HG02938 (cell line): ENCODE measurements around the gene ESRRA.
A peak's percentile ranks its signal among the peaks of the same experiment; 100 is the strongest.
"Not testable (repeated sequence)": the region's sequence is repeated elsewhere in the genome, so short reads cannot be mapped to it uniquely, and the experiment has no call there.

Source experiments
- ATAC-seq: cut with Tn5 transposase; IDR thresholded peaks from one replicate; pipeline ENCODE4 v1.9.1; 2021; ENCODE audit warnings: mild to moderate bottlenecking, moderate library complexity; ENCODE audit not compliant: unreplicated experiment

ESRRA gene

DNA sequence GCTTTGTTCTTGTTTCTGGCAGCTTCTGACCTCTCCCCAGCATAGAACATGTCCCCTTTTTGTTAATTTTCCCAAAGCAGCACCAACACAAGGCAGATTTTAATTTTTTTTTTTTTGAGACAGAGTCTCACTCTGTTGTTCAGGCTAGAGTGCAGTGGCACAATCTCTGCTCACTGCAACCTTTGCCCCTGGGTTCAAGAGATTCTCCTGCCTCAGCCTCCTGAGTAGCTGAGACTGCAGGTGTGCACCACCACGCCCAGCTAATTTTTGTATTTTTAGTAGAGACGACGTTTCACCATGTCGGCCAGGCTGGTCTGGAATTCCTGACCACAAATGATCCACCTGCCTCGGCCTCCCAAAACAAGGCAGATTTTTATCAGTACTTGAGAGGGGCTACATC lies 2.5 kb downstream of the ESRRA start:
- not testable (repeated sequence) for ATAC-seq

DNA sequence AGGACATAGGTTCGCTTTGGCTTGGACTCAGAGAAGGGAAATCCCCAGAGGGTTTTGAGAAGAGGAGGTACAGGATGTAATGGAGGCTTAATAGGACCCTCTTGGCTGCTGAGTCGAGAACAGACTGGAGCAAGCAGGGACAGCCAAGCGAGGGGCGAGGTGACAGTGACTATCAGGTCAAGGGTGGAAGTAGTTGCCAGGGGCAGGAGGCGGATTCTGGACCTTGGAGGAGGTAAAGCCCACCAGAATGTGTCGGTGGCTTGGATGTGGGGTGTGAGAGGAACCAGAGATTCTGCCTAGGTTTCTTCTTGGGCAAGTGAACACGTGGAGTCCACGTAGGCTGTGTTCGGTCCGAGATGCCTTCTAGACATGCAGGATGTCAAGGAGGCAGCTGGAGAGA lies 7.6 kb downstream of the ESRRA start:
- ATAC-seq: no peak

DNA sequence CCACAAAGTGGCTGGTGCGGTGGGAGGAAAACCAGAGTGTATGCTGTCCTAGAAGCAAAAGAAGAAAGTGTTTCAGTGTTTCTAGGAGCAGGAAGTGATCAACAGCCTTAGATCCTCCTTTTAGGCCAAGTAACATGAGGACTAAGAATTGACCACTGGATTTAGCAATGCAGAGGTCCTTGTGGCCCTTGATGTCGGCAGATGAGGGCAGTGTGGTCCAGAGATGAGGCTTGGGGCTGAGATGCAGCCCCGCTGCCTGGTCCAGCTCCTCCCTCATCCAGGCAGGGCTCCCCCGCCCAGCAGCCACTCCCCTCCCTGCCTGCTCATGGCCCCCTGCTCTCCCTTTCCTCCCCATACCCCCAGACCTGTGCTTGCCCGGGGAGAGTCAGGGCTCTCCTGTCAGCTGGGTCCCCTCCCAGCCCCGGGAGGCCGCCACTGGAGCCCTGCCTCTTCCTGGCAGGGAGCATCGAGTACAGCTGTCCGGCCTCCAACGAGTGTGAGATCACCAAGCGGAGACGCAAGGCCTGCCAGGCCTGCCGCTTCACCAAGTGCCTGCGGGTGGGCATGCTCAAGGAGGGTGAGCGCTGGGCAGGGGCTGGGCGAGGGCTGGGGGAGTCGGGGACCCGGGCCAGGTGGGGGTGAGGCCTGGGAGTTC lies 8.3 kb downstream of the ESRRA start:
- no peak for ATAC-seq

DNA sequence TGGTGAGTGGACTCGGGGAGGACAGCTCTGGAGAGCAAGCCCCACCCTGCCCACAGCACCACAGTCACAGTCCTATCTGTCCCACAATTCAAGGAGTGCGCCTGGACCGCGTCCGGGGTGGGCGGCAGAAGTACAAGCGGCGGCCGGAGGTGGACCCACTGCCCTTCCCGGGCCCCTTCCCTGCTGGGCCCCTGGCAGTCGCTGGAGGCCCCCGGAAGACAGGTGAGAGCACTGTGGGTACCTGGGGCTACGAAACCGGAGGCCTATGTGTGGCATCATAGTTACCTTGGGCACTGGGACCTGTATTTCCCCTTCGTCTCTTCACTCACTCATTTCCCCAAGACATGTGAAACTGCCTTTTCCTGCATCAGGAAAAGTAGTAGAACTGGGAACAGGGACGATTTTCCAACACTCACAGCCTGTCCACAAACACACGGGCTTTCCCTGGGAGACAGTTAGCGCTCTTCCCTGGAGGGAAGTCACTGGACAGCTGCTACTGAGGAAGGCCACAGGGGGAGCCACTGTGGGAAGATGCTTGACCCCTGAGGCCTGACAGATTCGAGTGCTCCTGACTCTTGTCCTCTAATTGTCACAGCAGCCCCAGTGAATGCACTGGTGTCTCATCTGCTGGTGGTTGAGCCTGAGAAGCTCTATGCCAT lies 9.0 kb downstream of the ESRRA start:
- ATAC-seq: no peak

DNA sequence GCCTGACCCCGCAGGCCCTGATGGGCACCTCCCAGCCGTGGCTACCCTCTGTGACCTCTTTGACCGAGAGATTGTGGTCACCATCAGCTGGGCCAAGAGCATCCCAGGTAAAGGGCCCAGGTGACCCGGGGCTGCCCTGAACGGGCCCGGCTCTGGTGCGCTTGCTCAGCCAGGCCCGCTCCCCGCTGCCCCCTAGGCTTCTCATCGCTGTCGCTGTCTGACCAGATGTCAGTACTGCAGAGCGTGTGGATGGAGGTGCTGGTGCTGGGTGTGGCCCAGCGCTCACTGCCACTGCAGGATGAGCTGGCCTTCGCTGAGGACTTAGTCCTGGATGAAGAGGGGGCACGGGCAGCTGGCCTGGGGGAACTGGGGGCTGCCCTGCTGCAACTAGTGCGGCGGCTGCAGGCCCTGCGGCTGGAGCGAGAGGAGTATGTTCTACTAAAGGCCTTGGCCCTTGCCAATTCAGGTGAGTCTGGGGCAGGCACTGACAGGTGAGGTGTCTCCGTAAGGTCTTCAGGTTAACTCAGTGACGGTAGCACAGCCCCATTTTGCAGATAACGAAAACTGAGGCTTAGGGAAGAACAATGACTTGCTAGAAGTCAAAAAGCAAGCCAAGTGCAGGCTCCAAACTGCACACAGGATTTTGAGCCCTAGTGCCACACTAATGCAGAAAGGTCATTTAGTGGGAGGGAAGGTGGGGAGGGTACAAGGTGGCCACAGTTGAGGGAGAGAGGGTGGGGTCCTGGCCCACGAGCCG lies 9.7 kb downstream of the ESRRA start:
- ATAC-seq: no peak

DNA sequence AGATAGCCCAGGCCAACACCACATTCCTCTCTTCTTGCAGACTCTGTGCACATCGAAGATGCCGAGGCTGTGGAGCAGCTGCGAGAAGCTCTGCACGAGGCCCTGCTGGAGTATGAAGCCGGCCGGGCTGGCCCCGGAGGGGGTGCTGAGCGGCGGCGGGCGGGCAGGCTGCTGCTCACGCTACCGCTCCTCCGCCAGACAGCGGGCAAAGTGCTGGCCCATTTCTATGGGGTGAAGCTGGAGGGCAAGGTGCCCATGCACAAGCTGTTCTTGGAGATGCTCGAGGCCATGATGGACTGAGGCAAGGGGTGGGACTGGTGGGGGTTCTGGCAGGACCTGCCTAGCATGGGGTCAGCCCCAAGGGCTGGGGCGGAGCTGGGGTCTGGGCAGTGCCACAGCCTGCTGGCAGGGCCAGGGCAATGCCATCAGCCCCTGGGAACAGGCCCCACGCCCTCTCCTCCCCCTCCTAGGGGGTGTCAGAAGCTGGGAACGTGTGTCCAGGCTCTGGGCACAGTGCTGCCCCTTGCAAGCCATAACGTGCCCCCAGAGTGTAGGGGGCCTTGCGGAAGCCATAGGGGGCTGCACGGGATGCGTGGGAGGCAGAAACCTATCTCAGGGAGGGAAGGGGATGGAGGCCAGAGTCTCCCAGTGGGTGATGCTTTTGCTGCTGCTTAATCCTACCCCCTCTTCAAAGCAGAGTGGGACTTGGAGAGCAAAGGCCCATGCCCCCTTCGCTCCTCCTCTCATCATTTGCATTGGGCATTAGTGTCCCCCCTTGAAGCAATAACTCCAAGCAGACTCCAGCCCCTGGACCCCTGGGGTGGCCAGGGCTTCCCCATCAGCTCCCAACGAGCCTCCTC lies 10.6 kb downstream of the ESRRA start:
- ATAC-seq: not testable (repeated sequence)

DNA sequence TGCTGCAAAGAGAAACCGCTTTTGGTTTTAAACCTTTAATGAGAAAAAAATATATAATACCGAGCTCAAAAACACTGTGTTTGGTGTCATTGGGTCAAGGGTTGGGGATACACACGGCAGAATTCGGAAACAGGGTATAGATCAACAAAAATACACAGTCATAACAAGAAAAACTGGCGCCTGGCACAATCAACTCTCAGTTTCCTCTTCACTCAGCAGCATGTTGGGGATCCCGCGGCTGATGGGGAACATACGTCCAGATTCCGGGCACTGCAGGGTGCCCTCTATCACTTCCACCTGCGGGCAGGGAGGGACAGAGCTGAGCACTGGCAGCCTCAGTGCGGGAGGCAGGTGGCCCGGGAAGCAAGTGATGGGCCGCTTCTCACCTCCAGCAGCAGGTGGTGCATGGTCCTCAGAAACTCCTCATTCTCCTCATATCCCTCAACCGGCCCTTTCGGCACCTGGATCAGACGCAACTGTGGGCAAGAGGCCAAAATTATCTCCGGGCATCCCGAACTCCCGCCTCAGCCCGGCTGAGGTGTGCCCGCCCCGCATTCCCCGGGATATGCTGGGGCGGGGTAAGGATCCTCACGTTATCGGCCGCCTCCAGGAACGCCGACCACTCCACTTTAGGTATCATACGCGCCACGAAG lies 11.5 kb downstream of the ESRRA start:
- no peak for ATAC-seq

DNA sequence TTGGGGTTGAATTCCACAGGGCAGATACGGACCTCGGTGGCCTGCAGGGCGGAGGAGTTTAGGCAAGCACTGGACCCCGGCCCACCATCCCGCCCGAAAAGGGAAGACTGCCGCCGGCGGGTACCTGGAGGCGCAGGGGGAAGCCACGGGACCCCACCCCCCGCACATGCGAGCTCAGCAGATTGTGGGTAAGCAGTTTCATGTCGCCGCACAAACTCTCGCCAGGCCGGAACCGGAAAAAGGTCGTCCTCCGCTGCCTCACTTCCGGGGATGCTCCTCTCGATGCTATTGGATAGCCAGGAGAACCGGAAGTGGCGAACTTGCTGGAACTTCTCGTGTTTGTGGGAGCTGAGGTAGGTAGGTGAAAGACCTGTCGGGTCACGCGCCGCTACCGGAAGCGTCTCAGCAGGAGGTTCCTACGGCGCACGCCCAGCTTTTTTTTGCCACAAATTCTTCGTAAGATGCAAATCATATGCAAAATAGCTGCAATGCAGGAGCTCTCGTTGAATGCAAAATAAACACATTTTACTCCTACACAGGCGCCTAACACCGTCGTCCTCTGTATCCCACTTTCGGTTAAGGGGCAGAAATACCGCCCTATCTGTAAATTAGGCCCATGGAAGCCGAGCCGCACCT lies 12.1 kb downstream of the ESRRA start, which contains the start of gene TRMT112:
Gene TRMT112, minus strand, starts transcription at position 235 of the 636 bp plus-strand sequence. Its CDS starts 33 bp downstream, at position 202.
- peak; percentile 64 for ATAC-seq

DNA sequence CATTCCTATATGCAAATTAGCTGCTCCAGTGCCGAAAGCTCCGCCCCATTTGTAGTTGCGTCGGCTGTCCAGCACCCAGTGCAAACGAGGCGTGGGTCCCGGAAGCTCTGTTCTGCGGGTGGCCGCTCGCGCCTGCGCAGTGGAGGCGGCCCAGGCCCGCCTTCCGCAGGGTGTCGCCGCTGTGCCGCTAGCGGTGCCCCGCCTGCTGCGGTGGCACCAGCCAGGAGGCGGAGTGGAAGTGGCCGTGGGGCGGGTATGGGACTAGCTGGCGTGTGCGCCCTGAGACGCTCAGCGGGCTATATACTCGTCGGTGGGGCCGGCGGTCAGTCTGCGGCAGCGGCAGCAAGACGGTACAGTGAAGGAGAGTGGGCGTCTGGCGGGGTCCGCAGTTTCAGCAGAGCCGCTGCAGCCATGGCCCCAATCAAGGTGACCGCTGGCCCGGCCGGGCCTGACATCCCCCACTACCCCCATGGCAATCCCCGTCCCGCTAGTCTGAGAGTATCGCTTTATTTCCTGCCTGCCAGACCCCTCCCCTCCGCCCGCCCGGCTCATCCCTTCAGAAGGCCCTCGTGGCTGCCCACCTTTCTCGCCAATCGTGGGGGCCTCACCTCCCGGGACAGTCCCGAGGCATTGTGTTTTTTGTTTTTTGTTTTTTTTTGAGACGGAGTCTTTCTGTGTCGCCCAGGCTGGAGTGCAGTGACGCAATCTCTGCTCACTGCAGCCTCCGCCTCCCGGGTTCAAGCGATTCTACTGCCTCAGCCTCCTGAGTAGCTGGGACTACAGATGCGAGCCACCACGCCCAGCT lies 12.8 kb downstream of the ESRRA start, which contains the start of gene PRDX5:
Gene PRDX5, plus strand, starts transcription at position 161 of the 805 bp plus-strand sequence. Its CDS starts 95 bp downstream, at position 256.
- peak; percentile 64 for ATAC-seq

DNA sequence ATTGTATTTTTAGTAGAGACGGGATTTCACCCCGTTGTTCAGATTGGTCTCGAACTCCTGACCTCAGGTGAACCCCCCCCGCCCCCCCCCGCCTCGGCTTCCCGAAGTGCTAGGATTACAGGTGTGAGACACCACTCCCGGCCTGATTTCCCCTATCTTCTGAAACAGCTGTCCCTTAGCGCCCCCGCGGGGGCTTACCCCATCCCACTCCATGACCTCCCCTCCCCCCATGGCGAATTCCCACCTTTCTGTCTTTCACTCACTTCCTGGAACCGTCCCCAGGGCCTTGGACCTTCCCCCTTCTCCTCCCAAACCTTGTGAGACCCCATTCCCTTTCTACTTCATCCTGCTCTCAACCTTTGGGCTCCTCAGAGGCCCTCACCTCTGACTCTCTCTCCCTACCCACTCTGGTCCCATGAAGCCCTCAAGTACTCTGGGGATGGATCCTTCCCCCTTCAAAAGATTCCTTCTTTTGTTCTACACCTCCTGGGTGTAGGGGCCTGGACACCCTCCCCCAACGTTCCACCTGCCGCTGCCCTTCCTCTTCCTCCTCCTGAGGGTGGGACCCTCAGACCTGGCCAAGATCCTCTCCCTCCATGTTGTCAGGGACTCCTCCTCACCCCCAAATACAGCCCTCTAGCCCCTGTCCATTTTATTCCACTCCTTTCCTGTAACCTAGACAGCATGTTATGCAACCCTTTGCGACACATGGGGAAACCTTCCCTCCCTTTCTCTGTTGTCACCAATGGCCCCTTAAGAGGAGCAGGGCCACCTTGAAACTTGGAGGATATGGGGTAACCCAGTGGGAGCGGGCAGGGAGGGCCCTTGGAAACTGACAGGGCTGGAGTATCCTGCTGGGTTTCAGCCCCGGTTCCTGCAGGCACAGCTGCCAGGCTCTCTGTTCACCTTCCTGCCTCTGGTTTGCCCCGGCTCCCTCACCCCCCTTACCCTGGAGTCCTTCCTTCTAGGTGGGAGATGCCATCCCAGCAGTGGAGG lies 13.7 kb downstream of the ESRRA start:
- ATAC-seq: no peak

DNA sequence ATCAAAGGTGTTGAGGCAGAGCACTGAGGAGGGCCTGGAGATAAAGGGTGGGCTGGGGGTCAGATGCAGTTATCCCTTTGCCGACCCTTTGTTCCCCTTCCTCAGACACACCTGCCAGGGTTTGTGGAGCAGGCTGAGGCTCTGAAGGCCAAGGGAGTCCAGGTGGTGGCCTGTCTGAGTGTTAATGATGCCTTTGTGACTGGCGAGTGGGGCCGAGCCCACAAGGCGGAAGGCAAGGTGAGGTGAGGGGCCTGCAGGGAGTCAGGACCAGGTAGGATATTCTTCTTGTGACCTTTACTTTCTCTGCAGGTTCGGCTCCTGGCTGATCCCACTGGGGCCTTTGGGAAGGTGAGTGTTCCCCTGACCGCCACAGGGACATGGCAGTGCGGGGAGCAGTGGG lies 15.2 kb downstream of the ESRRA start:
- ATAC-seq: no peak

DNA sequence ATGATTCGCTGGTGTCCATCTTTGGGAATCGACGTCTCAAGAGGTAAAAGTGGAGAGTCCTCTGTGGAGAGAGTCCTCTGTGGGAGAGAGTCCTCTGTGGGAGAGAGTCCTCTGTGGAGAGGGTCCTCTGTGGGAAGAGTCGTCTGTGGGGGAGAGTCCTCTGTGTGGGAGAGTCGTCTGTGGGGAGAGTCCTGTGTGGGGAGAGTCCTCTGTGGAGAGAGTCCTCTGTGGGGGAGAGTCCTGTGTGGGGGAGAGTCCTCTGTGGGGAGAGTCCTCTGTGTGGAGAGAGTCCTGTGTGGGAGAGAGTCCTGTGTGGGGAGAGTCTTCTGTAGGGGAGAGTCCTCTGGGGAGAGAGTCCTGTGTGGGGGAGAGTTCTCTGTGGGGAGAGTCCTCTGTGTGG lies 15.7 kb downstream of the ESRRA start:
- ATAC-seq: no peak

DNA sequence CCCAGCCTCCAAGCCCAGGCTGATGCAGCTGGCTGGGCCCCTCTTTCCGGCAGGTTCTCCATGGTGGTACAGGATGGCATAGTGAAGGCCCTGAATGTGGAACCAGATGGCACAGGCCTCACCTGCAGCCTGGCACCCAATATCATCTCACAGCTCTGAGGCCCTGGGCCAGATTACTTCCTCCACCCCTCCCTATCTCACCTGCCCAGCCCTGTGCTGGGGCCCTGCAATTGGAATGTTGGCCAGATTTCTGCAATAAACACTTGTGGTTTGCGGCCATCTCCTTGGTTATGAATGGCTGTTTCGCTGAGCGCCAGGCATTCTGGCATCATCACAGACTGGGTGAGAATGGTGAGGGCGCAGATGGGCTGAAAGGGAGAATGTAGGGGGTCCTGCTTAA lies 16.2 kb downstream of the ESRRA start:
- ATAC-seq: no peak

DNA sequence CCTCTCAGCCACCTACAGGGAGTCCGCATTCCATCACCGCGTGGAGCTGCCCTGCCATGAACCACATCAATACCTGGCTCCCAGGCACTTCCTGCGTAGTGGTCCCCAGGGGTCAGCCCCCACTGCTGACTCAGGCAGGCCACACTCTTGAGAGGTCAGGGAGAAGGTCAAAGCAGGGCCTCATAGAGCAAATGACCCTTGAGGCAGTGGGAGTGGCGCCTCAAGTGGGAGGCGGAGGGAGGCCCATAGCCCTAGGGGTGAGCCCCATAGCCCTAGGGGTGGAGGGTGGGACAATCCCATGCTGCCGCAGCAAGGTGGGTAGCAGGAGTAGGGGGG lies 17.6 kb downstream of the ESRRA start:
- ATAC-seq: no peak

DNA sequence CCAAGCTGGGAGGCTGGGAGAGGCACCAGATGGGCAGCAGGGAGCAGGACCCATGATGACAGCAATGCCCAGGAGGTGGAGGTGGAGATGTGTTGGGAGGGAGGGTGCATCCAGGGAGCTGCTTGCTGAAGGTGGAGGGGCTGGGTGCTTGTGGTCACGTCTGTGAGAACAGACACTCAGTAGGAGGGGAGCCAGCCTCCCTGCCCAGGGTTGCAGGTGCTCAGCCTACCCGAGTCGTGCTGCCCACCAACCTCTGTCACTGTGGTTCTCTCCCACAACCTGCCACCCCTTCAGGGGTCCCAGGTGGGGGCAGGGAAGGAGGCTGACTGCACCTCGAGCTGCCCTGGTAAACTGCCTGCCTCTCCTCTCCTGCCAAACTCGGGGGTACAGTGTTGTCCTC lies 18.0 kb downstream of the ESRRA start:
- ATAC-seq: no peak

DNA sequence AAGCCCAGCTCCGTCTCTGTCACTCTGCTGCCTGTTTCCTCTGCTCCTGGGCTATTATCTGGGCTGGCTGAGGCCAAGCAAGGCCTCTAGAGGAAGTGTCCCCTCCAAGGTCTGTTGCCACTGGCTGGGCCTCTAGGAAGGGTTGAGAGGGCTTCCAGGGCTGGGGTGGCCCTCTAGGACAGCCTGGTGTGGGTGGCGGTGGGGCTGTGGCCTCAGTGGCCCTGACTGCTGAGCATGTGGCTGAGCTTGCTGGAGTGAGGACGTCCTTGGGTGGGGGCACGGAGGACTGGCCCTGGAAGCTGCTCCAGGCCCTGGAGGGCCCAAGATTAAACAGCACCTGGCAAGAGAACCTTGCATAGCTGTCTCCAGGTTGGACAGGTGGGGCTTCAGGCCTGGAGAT lies 18.7 kb downstream of the ESRRA start:
- not testable (repeated sequence) for ATAC-seq

DNA sequence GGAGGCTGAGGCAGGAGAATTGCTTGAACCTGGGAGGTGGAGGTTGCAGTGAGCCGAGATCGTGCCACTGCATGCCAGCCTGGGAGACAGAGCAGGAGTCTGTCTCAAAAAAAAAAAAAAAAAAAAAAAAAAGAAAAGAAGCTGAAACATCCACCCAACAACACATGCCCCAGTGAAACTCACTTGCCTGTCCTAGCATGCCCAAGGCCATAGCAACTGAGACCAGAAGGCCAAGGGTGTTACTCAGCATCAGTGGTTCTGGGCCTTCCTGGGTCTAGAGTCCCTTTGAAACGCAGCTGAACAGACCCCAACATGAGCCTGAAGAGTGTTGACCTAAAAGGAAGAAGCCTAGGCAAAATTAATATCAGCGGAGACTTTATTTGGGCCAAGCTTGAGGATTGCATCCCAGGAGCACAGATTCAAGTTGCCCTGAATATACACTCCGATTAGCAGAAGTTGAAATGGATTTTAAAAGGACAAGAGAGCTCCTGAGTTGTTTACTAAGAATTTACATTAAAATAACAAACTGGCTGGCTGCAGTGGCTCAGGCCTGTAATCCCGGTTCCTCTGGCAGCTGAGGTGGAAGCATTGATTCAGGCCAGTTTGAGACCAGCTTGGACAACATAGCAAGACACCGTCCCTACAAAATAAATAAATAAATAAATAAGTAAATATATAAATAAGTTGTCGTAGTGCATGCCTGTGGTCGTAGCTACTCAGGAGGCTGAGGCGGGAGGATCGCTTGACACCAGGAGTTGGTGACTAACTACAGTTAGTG lies 19.6 kb downstream of the ESRRA start:
- ATAC-seq: no peak
